ENCODE data around the gene STIM2. TPM values are rescaled to one million over a fixed set of nuclear protein-coding genes. Genes with fewer than 3 reads are reported as not detected.
A peak's percentile ranks its signal among the peaks of the same experiment; 100 is the strongest.

Gene STIM2
- total and polyA plus RNA-seq, 9 of the 15 experiments (the other 6 are each of a cell fraction or from before 2014, with no cell fraction given): 7.2 to 26.8 (median 15.4) TPM

GRCh38 chr4:26936284-26937065, 75.8 kb downstream of the STIM2 start:
- no peaks in the 10 kb centered on the region for H3K79me2 ChIP-seq (ENCODE audit: control insufficient read depth, insufficient read depth, low read length)
- peaks cover 3% of the 10 kb centered on the region for H3K9me1 ChIP-seq (ENCODE audit: control insufficient read depth, insufficient read depth, low read length)
- 4% methylated on average over 5 of the region's 5 CpGs for WGBS (ENCODE audit: insufficient coverage, low coverage, missing lambda C conversion rate)
- no peak overlapping the region for H2AFZ ChIP-seq (ENCODE audit: low read depth, low read length)
- ChIA-PET CTCF (ENCODE audit: low intra/inter-chr PET ratio) (no interaction called here), POLR2A (interaction anchor here (0.6 kb wide), 1 partner anchor 230 kb away, joined by 3 read pairs; no protein-coding TSS in a partner anchor)
- peak overlapping the region; percentile 11; the same call in 1 of the 3 replicates for H3K27ac ChIP-seq (ENCODE audit: extremely low read depth, low read depth, low read length)
- no peak overlapping the region for H3K4me3 ChIP-seq
- no TSS peak for BruUV-seq (replicated peaks)
- in situ Hi-C loops (cut with MboI) (no loop called here), intact Hi-C loops (cut with micrococcal nuclease) (loop anchor here (2.0 kb wide), 1 partner anchor 76 kb away; the partner anchor contains the start of gene STIM2)
- peak; percentile 24 to 87 (median 28) for DNase-seq (ENCODE audit: extremely low read depth in 1 of 4, low spot score in 3 of 4)
- peak; percentile 92 for ATAC-seq
- no peaks in the 10 kb centered on the region for H3K27me3 ChIP-seq (ENCODE audit: control insufficient read depth in 2 of 2, insufficient read depth in 2 of 2, low read length in 2 of 2)
- H3K36me3 ChIP-seq (ENCODE audit: control insufficient read depth, insufficient read depth, low read length): no peaks in the 10 kb centered on the region
- H3K9ac ChIP-seq (ENCODE audit: insufficient read depth in 1 of 2, low read depth in 2 of 2, low read length in 2 of 2): no peak overlapping the region; a peak in 1 of 4 replicates
- H3K9me3 ChIP-seq (replicated peaks; ENCODE audit: control insufficient read depth, insufficient read depth, low read depth, low read length): no peaks in the 10 kb centered on the region
- H3K4me1 ChIP-seq (replicated peaks in 1 of 2; ENCODE audit: control insufficient read depth in 2 of 2, insufficient read depth in 2 of 2, low read length in 2 of 2): peaks cover 12 to 33% of the 10 kb centered on the region in 2 experiments
- FAIRE-seq: peak; percentile 99
- peak overlapping the region; percentile 30 for H3K4me2 ChIP-seq (ENCODE audit: insufficient read depth, low read length)
- H4K20me1 ChIP-seq (replicated peaks; ENCODE audit: control insufficient read depth, insufficient read depth, low read length): no peaks in the 10 kb centered on the region
- TF ChIP-seq MNT (conservative IDR thresholded peaks at IDR 0.05): peak; percentile 17 to 61; a peak in 2 of 4 replicates
- peak; percentile 64; the same call in 1 of the 2 replicates for TF ChIP-seq BHLHE40 (IDR thresholded peaks at IDR 0.05; ENCODE audit: low read length)
- TF ChIP-seq CREM (IDR thresholded peaks at IDR 0.05; ENCODE audit: low read depth): peak; percentile 33; the same call in 1 of the 2 replicates
- TF ChIP-seq ZNF740 (CRISPR knock-in tag; IDR thresholded peaks at IDR 0.05): no peak
- TF ChIP-seq ZNF740 (tag; IDR thresholded peaks at IDR 0.05): no peak
- peak; percentile 36; the same call in 1 of the 2 replicates for TF ChIP-seq TEAD4 (IDR thresholded peaks at IDR 0.05; ENCODE audit: low read length)
- TF ChIP-seq TEAD4 (CRISPR knock-in tag; IDR thresholded peaks at IDR 0.05; ENCODE audit: borderline replicate concordance): no peak
- TF ChIP-seq KLF10 (CRISPR knock-in tag; IDR thresholded peaks at IDR 0.05): no peak
- peak; percentile 25; the same call in 1 of the 2 replicates for TF ChIP-seq NKRF (IDR thresholded peaks at IDR 0.05; ENCODE audit: borderline replicate concordance)
- peak; percentile 14; the same call in 1 of the 2 replicates for TF ChIP-seq CTBP1 (IDR thresholded peaks at IDR 0.05; ENCODE audit: borderline replicate concordance)
- no peak for TF ChIP-seq ZKSCAN1 (IDR thresholded peaks at IDR 0.05; ENCODE audit: low read depth, low read length)
- peak; percentile 79 for TF ChIP-seq FOSL1 (tag; conservative IDR thresholded peaks at IDR 0.05)
- peak; percentile 62 for TF ChIP-seq SMARCA4 (IDR thresholded peaks at IDR 0.05)
- peak; percentile 72 for TF ChIP-seq DPF2 (IDR thresholded peaks at IDR 0.05)
- peak; percentile 25; the same call in 1 of the 2 replicates for TF ChIP-seq HES1 (IDR thresholded peaks at IDR 0.05; ENCODE audit: low read depth)
- TF ChIP-seq MEIS2 (IDR thresholded peaks at IDR 0.05; ENCODE audit: partially characterized antibody): peak; percentile 56
- TF ChIP-seq GABPA (tag; conservative IDR thresholded peaks at IDR 0.05; ENCODE audit: low read depth): 0 out of 2 replicates have a peak, but pooled peaks have one; percentile 12

Measured in K562 (cell line).